HepG2 (cell line): ENCODE results near the gene ABCC5. TPM values are rescaled to one million over a fixed set of nuclear protein-coding genes. Genes with fewer than 3 reads are reported as not detected.

Source experiments
- ATAC-seq: fragments of 200-7000 bp; cut with Tn5 transposase; 3 replicates; pipeline ENCODE4 v1.9.1; 2020; ENCODE audit warnings: mild to moderate bottlenecking, moderate library complexity
- BruUV-seq: library from RNA; stranded (reverse); fragments of 400-500 nt; replicated peaks from 2 replicates; lab custom pipeline; 2021; lab: Mats Ljungman, UMichigan
- CTCF ChIA-PET: fragments of 300-600 bp; formaldehyde crosslinking; extraction: SDS; loops from one replicate; lab custom pipeline; 2021; ENCODE audit warnings: low total read pairs, inconsistent platforms, low intra/inter-chr PET ratio; lab: Yijun Ruan, JAX
- POLR2A ChIA-PET: fragments of 350-600 bp; sonication (Branson Sonifier 250); formaldehyde crosslinking; loops from one replicate; lab custom pipeline; 2020; ENCODE audit warnings: antibody characterized with exemption, inconsistent platforms; lab: Yijun Ruan, JAX
- DNase-seq: peaks from one replicate; pipeline ENCODE4 v3.0.0-alpha.2; 2015; ENCODE audit warnings: low spot score
- FAIRE-seq: peaks from 3 replicates; lab custom pipeline; 2011; peaks lifted over from hg19 to GRCh38; lab: Jason Lieb, UNC
- H2AFZ ChIP-seq: one replicate; pipeline ENCODE4 v1.6.1; 2011; ENCODE audit warnings: low read length, inconsistent platforms
- H3K27ac ChIP-seq: fragments of 300-600 bp; 3 replicates; pipeline ENCODE4 v1.8.0; 2011; ENCODE audit warnings: mixed run types, mild to moderate bottlenecking, mixed read lengths, low read length, inconsistent platforms; ENCODE audit not compliant: insufficient read depth; ENCODE audit errors: extremely low read length
- H3K27me3 ChIP-seq, 2 experiments: fragments of 200-600 bp in 1 of 2; 2 replicates in 1 of 2; 3 replicates in 1 of 2; pipeline versions ENCODE4 v1.6.0 to v1.8.0; 2011; ENCODE audit warnings: low read length in 2 of 2, mild to moderate bottlenecking in 2 of 2, moderate library complexity in 2 of 2, inconsistent platforms in 1 of 2; ENCODE audit not compliant: insufficient read depth in 2 of 2, control insufficient read depth in 1 of 2
- H3K36me3 ChIP-seq, 2 experiments: fragments of 200-600 bp in 1 of 2; replicated peaks in 1 of 2; 2 replicates in 1 of 2; 3 replicates in 1 of 2; pipeline versions ENCODE4 v1.5.1 to v1.8.0; 2011; ENCODE audit warnings: low read length in 2 of 2, inconsistent platforms in 1 of 2; ENCODE audit not compliant: insufficient read depth in 2 of 2, control insufficient read depth in 1 of 2
- H3K4me1 ChIP-seq: 2 replicates; pipeline ENCODE4 v1.5.1; 2012; ENCODE audit warnings: low read length, inconsistent platforms; ENCODE audit not compliant: insufficient read depth
- H3K4me2 ChIP-seq: 2 replicates; pipeline ENCODE4 v1.6.0; 2011; ENCODE audit warnings: low read depth, low read length, inconsistent platforms
- H3K4me3 ChIP-seq, 3 experiments: fragments of 200-600 bp in 1 of 3; sonication (generic), shearing (Covaris generic) in 1 of 3; replicated peaks in 1 of 3; 2 replicates each; pipeline ENCODE4 v1.5.1; 2011 to 2016; ENCODE audit warnings: low read length in 3 of 3, inconsistent platforms in 2 of 3, low read depth in 2 of 3, mild to moderate bottlenecking in 2 of 3, control low read depth in 1 of 3, mixed read lengths in 1 of 3; ENCODE audit not compliant: insufficient read depth in 1 of 3
- H3K79me2 ChIP-seq: one replicate; pipeline ENCODE4 v1.6.1; 2011; ENCODE audit warnings: low read length, inconsistent platforms; ENCODE audit not compliant: insufficient read depth
- H3K9ac ChIP-seq: 2 replicates; pipeline ENCODE4 v1.6.0; 2011; ENCODE audit warnings: mild to moderate bottlenecking, low read depth, low read length, inconsistent platforms; ENCODE audit not compliant: insufficient read depth
- H3K9me3 ChIP-seq: 2 replicates; pipeline ENCODE4 v1.5.1; 2012; ENCODE audit warnings: mild to moderate bottlenecking, low read length
- H4K20me1 ChIP-seq: 2 replicates; pipeline ENCODE4 v1.6.0; 2011; ENCODE audit warnings: inconsistent platforms, mild to moderate bottlenecking, low read length, moderate library complexity; ENCODE audit not compliant: insufficient read depth
- HHEX ChIP-seq: IDR thresholded peaks from 2 replicates; pipeline ENCODE4 v1.6.1; 2016; ENCODE audit warnings: control low read depth
- SNRNP70 ChIP-seq: fragments of 200-400 bp; formaldehyde crosslinking; IDR thresholded peaks from 2 replicates; pipeline ENCODE4 v1.6.1; 2017; ENCODE audit warnings: mild to moderate bottlenecking, low read depth, low read length, moderate library complexity
- TCF12 ChIP-seq, 2 experiments: fragments of 450-650 bp in 1 of 2; sonication (generic) in 1 of 2; formaldehyde crosslinking in 1 of 2; IDR thresholded peaks; 2 replicates each; pipeline versions ENCODE4 v1.6.1 to v1.8.0; 2017 to 2022; ENCODE audit warnings: antibody characterized with exemption in 1 of 2, mild to moderate bottlenecking in 1 of 2, missing genetic modification reagents in 1 of 2, moderate library complexity in 1 of 2
- ZEB1 ChIP-seq: IDR thresholded peaks from 2 replicates; pipeline ENCODE4 v1.6.1; 2012; ENCODE audit warnings: mild to moderate bottlenecking, low read depth, inconsistent platforms; ENCODE audit not compliant: insufficient replicate concordance
- ZNF724P ChIP-seq: sonication (generic); formaldehyde crosslinking; IDR thresholded peaks from 2 replicates; pipeline ENCODE4 v1.8.0; 2022; ENCODE audit warnings: missing genetic modification reagents, borderline replicate concordance
- ZNF792 ChIP-seq: IDR thresholded peaks from 2 replicates; pipeline ENCODE4 v1.6.1; 2016
- WGBS: methylation state at CpG from one replicate; pipeline ENCODE4 v1.1.6; 2017; ENCODE audit warnings: low lambda C conversion rate; 5-methylcytosine and 5-hydroxymethylcytosine counted together
- in situ Hi-C: cut with HindIII; loops from 2 replicates; pipeline ENCODE4 v1.10.0; 2017; ENCODE audit warnings: low pct_unique_long_range_greater_than_20kb; ENCODE audit not compliant: extremely low pct_ligation_motif_present
- intact Hi-C: fragments of 100-400 bp; cut with micrococcal nuclease; formaldehyde crosslinking; loops from one replicate; pipeline ENCODE4 v1.10.0; 2022; ENCODE audit not compliant: unreplicated experiment
- polyA plus RNA-seq, 8 experiments: library from polyadenylated mRNA; depleted of rRNA in 3 of 8; stranded (reverse) in 7 of 8; unstranded in 1 of 8; fragments of >200 nt; fragmentation: Illumina TruSeq in 4 of 8; extraction: Trizol in 4 of 8; gene quantifications; 2 replicates each; pipeline versions ENCODE4 v1.2.1 to v1.2.3, GENCODE V29; 2011 to 2016; ENCODE audit warnings: low read depth in 4 of 8, missing spikeins in 1 of 8, mixed read lengths in 1 of 8; ENCODE audit not compliant: insufficient read depth in 1 of 8
- total RNA-seq, 5 experiments: library from RNA; depleted of rRNA; stranded (reverse); fragments of >200 nt; fragmentation: Illumina TruSeq; extraction: Trizol; gene quantifications; 2 replicates each; pipeline ENCODE4 v1.2.3, GENCODE V29; 2016; ENCODE audit warnings: low read depth in 1 of 5
- TF ChIP-seq, protein P1 (sequence below): sonication (generic); formaldehyde crosslinking; IDR thresholded peaks from 2 replicates; pipeline ENCODE4 v1.4.0; 2020; ENCODE audit warnings: mild to moderate bottlenecking, missing genetic modification reagents, borderline replicate concordance
- TF ChIP-seq, protein P2 (sequence below): sonication (generic); formaldehyde crosslinking; conservative IDR thresholded peaks from 2 replicates; pipeline ENCODE4 v1.4.0; 2020; ENCODE audit warnings: mild to moderate bottlenecking, missing genetic modification reagents, moderate library complexity
- TF ChIP-seq, protein P3 (sequence below): fragments of 450-650 bp; IDR thresholded peaks from 2 replicates; pipeline ENCODE4 v1.6.1; 2016

ABCC5 gene
- total and polyA plus RNA-seq, 2 of the 13 experiments (the other 11 are each of a cell fraction or from before 2014, with no cell fraction given), result 12.5 to 12.7 TPM

DNA sequence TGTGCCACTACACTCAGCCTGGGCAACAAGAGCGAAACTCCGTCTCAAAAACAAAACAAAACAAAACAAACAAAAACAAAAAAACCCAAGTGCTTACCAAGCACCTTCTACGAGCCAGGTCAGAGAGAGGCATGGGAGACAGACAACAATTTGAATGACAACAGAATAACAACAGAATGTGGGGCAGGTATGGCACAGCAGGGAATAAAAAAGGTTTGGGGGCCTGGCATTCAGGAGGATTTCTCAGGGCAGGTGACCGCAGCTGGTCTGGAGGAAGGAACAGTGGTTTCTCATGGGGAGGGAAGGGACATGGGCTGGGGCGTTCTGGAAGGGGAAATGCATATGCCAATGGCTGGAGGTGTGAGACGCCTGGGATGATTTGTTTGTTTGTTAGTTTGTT is 110.5 kb downstream of the ABCC5 start:
- in situ Hi-C loops, result no loop called here
- Histone ChIP-seq H3K9me3 (no peaks in the 10 kb centered on the region), H3K4me3 (no peak overlapping the region), H2AFZ (no peak overlapping the region), H3K36me3 (no peaks in the 10 kb centered on the region), H3K9ac (no peak overlapping the region), H3K27me3 (peaks cover 0 to 3% of the 10 kb centered on the region in 2 experiments; a peak in 1 of 5 replicates), H4K20me1 (no peaks in the 10 kb centered on the region), H3K4me1 (peaks cover 62% of the 10 kb centered on the region), H3K79me2 (no peaks in the 10 kb centered on the region), H3K4me2 (no peak overlapping the region; the same call in 1 of the 2 replicates), H3K27ac (no peak overlapping the region)
- ATAC-seq (no peak), FAIRE-seq (no peak), DNase-seq (no peak)
- intact Hi-C loops, result no loop called here
- TF ChIP-seq, protein P1, sequence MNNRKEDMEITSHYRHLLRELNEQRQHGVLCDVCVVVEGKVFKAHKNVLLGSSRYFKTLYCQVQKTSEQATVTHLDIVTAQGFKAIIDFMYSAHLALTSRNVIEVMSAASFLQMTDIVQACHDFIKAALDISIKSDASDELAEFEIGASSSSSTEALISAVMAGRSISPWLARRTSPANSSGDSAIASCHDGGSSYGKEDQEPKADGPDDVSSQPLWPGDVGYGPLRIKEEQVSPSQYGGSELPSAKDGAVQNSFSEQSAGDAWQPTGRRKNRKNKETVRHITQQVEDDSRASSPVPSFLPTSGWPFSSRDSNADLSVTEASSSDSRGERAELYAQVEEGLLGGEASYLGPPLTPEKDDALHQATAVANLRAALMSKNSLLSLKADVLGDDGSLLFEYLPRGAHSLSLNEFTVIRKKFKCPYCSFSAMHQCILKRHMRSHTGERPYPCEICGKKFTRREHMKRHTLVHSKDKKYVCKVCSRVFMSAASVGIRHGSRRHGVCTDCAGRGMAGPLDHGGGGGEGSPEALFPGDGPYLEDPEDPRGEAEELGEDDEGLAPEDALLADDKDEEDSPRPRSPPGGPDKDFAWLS (CRISPR knock-in tag), result no peak
- TF ChIP-seq ZNF792 (CRISPR knock-in tag), result no peak
- no peak for TF ChIP-seq ZNF724P (CRISPR knock-in tag)
- 49% methylated on average over 6 of the region's 6 CpGs for WGBS
- BruUV-seq, result no TSS peak
- ChIA-PET POLR2A (interaction anchor here (0.8 kb wide), 1 partner anchor 111 kb away, joined by 3 read pairs; the partner anchor contains the start of gene ABCC5), CTCF (no interaction called here)

DNA sequence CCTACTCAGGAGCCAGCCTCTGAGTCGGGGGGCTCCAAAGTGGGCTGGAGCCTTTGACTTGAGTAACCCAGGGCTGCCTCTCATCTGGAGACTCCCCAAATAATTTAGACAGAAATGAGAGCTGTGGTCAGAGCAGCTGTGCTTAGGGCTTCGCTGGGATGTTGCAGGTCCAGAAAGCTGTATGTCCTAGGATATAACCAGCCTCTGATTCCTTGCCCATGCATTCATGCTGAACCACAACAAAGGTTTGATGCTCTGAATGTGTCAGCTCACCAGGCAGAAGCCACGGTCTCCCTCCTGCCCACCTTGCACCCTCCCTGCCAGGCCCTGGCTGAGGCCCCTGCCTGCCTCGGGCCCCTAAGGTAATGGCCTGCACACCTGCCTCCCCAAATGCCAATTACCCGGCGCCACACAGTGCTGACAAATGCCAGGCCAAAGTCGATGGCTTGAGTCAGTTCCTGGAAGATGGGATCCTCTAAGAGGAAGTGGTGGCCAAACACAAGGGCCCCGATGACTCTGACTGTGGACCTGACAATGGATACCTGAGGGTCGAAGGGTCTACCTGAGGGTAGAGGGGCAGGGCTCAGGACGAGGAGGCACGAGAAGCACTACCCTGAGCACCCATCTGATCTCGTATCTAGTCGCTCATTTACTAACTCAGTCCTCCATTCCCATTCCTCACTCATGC is 111.3 kb downstream of the ABCC5 start:
- Histone ChIP-seq H3K4me1 (peaks cover 61% of the 10 kb centered on the region), H3K4me2 (peak overlapping the region; percentile 39), H4K20me1 (no peaks in the 10 kb centered on the region), H2AFZ (no peak overlapping the region), H3K9me3 (no peaks in the 10 kb centered on the region), H3K36me3 (no peaks in the 10 kb centered on the region), H3K27ac (no peak overlapping the region), H3K9ac (no peak overlapping the region), H3K27me3 (peaks cover 0 to 3% of the 10 kb centered on the region in 2 experiments; a peak in 1 of 5 replicates), H3K4me3 (peak overlapping the region in 1 of 3 experiments; percentile 7; a peak in 1 of 6 replicates), H3K79me2 (no peaks in the 10 kb centered on the region)
- no peak for DNase-seq
- 21% methylated on average over 11 of the region's 13 CpGs for WGBS
- FAIRE-seq, result no peak
- peak; percentile 25 for ATAC-seq
- ChIA-PET CTCF (no interaction called here), POLR2A (no interaction called here)
- in situ Hi-C loops (no loop called here), intact Hi-C loops (no loop called here)
- no TSS peak for BruUV-seq
- TF ChIP-seq HHEX (CRISPR knock-in tag) (no peak), ZEB1 (no peak), SNRNP70 (no peak), TCF12 (IDR thresholded peaks at IDR 0.05) (no peak), TCF12 (CRISPR knock-in tag; IDR thresholded peaks at IDR 0.05) (no peak)
- TF ChIP-seq, protein P2, sequence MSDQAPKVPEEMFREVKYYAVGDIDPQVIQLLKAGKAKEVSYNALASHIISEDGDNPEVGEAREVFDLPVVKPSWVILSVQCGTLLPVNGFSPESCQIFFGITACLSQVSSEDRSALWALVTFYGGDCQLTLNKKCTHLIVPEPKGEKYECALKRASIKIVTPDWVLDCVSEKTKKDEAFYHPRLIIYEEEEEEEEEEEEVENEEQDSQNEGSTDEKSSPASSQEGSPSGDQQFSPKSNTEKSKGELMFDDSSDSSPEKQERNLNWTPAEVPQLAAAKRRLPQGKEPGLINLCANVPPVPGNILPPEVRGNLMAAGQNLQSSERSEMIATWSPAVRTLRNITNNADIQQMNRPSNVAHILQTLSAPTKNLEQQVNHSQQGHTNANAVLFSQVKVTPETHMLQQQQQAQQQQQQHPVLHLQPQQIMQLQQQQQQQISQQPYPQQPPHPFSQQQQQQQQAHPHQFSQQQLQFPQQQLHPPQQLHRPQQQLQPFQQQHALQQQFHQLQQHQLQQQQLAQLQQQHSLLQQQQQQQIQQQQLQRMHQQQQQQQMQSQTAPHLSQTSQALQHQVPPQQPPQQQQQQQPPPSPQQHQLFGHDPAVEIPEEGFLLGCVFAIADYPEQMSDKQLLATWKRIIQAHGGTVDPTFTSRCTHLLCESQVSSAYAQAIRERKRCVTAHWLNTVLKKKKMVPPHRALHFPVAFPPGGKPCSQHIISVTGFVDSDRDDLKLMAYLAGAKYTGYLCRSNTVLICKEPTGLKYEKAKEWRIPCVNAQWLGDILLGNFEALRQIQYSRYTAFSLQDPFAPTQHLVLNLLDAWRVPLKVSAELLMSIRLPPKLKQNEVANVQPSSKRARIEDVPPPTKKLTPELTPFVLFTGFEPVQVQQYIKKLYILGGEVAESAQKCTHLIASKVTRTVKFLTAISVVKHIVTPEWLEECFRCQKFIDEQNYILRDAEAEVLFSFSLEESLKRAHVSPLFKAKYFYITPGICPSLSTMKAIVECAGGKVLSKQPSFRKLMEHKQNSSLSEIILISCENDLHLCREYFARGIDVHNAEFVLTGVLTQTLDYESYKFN (CRISPR knock-in tag), result no peak
- TF ChIP-seq, protein P3, sequence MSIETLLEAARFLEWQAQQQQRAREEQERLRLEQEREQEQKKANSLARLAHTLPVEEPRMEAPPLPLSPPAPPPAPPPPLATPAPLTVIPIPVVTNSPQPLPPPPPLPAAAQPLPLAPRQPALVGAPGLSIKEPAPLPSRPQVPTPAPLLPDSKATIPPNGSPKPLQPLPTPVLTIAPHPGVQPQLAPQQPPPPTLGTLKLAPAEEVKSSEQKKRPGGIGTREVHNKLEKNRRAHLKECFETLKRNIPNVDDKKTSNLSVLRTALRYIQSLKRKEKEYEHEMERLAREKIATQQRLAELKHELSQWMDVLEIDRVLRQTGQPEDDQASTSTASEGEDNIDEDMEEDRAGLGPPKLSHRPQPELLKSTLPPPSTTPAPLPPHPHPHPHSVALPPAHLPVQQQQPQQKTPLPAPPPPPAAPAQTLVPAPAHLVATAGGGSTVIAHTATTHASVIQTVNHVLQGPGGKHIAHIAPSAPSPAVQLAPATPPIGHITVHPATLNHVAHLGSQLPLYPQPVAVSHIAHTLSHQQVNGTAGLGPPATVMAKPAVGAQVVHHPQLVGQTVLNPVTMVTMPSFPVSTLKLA, result no peak
